ENCODE data around the gene CYP3A5. TPM values are rescaled to one million over a fixed set of nuclear protein-coding genes. Genes with fewer than 3 reads are reported as not detected.

Gene CYP3A5
- total and polyA plus RNA-seq, 9 of the 15 experiments (the other 6 are each of a cell fraction or from before 2014, with no cell fraction given): 0.73 to 2.8 (median 1.5) TPM

DNA sequence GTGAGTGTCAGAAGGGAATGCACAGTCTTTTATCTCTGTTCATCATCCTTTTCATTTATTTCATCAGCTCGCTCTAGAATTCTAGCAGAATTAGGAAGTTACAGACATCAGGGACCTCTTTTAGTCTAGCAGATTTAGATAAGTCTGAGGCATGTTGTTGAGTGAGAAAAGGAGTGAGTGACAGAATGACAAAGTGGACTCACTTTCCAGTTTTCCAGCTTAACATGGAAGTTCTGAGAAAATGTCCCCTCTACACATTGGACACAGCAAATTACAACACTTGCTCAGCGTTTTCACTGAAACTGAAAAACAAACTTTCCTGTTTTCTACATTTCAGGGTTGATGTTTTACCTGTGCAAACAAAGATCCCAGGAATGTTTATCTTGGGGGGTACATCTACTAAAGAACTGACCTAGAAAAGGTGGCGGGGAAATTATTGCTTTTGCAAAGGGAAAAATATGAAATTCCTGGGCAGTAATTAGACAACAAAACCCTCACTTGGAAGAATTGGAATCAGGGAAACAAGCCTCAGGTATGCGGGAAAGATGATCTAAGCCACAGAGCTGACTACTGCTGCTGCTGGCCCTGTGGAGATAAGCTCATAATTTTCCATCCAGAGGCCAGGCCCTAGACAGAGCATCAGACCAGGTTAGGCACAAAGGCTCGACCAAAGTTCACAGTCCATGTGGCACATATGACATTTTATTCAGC, 14.6 kb upstream of the CYP3A5 start (continued):
- TF ChIP-seq, protein P1, sequence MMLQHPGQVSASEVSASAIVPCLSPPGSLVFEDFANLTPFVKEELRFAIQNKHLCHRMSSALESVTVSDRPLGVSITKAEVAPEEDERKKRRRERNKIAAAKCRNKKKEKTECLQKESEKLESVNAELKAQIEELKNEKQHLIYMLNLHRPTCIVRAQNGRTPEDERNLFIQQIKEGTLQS (IDR thresholded peaks at IDR 0.05): peak; percentile 25; the same call in 1 of the 2 replicates
- TF ChIP-seq, protein P1 (CRISPR knock-in tag; conservative IDR thresholded peaks at IDR 0.05): 0 out of 2 replicates have a peak, but pooled peaks have one; percentile 14
- TF ChIP-seq MTA2 (IDR thresholded peaks at IDR 0.05; ENCODE audit: low read depth) (peak; percentile 49; the same call in 1 of the 2 replicates), GTF2E2 (tag; IDR thresholded peaks at IDR 0.05) (0 out of 2 replicates have a peak, but pooled peaks have one; percentile 32), TSHZ1 (CRISPR knock-in tag; IDR thresholded peaks at IDR 0.05) (no peak), JUND (IDR thresholded peaks at IDR 0.05; ENCODE audit: borderline replicate concordance, low read depth, low read length) (peak; percentile 52; the same call in 1 of the 2 replicates), JUND (tag; IDR thresholded peaks at IDR 0.05; ENCODE audit: borderline replicate concordance, low read depth, low read length) (no peak; the same call in 2 of the 3 replicates), CXXC5 (CRISPR knock-in tag; IDR thresholded peaks at IDR 0.05) (no peak), TAL1 (IDR thresholded peaks at IDR 0.05) (peak; percentile 64), NFXL1 (CRISPR knock-in tag; IDR thresholded peaks at IDR 0.05) (0 out of 2 replicates have a peak, but pooled peaks have one; percentile 49), NCOR1 (IDR thresholded peaks at IDR 0.05) (peak; percentile 9), ADNP (tag; IDR thresholded peaks at IDR 0.05) (peak; percentile 36; the same call in 1 of the 2 replicates), SMARCA5 (IDR thresholded peaks at IDR 0.05) (0 out of 2 replicates have a peak, but pooled peaks have one; percentile 7), EZH2 (IDR thresholded peaks at IDR 0.05; ENCODE audit: borderline replicate concordance, low read depth, low read length) (no peak), FOXK2 (conservative IDR thresholded peaks at IDR 0.05 in 1 of 2, IDR thresholded peaks at IDR 0.05 in 1 of 2; ENCODE audit: low read depth in 2 of 2) (0 out of 4 replicates have a peak, but pooled peaks of 1 of the 2 experiments have one; percentile 23), RCOR1 (IDR thresholded peaks at IDR 0.05; ENCODE audit: borderline replicate concordance in 1 of 2, low read depth in 2 of 2, low read length in 2 of 2) (peak; percentile 45 to 70; a peak in 2 of 4 replicates), CHD1 (IDR thresholded peaks at IDR 0.05; ENCODE audit: low read length) (peak; percentile 57), GTF2F1 (IDR thresholded peaks at IDR 0.05; ENCODE audit: low read depth, low read length) (no peak), RFX1 (IDR thresholded peaks at IDR 0.05) (no peak), ATF7 (IDR thresholded peaks at IDR 0.05) (0 out of 2 replicates have a peak, but pooled peaks have one; percentile 28)
- TF ChIP-seq, protein P2, sequence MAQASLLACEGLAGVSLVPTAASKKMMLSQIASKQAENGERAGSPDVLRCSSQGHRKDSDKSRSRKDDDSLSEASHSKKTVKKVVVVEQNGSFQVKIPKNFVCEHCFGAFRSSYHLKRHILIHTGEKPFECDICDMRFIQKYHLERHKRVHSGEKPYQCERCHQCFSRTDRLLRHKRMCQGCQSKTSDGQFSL (CRISPR knock-in tag; IDR thresholded peaks at IDR 0.05): no peak
- TF ChIP-seq, protein P2 (tag; IDR thresholded peaks at IDR 0.05): peak in 1 of 2 experiments; percentile 46; a peak in 1 of 4 replicates

Measured in K562 (cell line).